Activated CD4-positive, CD25-positive, alpha-beta regulatory T cell treated with anti-CD3 and anti-CD28 coated beads, Interleukin-2, amount 50 U/mL, for 72 hours (primary cell): ENCODE data around the gene RPL28.

ENCODE experiments used
- DNase-seq: peaks from one replicate; pipeline ENCODE4 v3.0.0; 2021

RPL28 gene

DNA sequence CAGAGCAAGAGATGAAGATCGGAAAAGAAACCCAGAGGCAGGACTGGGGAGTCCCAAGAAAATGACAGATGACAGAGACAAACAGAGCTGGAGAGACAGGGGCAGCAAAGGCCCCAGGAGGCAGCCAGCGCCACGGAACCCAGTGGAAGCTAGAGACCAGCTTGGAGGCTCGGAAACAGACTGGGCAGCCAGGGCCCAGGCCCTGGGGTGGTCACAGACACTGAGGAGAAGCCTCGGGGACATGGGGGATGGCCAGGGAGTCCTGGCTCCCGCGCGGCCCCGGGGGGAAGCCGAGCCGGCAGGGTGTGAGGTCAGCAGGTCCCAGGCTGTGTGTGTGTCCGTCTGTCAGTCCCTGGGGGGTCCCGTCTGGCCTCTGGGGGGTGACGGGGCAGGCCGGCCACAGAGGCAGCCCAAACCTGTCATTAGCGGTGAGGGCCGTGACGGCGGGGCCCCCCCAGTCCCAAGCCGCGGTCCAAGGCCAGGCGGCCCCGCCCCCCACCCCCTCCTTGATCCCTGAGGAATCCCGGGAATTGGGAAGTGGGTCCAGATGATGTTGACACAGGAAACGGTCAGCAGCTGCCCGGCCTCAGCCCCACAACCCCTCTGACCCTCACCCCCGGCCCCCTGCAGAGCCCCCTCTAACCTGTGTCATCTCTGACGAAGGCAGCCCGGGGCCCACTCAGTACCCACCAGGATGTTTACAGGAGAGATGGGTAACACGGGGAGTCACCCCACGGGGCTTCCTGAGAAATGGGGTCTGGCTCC is 11.6 kb upstream of the RPL28 start:
- DNase-seq, result no peak

DNA sequence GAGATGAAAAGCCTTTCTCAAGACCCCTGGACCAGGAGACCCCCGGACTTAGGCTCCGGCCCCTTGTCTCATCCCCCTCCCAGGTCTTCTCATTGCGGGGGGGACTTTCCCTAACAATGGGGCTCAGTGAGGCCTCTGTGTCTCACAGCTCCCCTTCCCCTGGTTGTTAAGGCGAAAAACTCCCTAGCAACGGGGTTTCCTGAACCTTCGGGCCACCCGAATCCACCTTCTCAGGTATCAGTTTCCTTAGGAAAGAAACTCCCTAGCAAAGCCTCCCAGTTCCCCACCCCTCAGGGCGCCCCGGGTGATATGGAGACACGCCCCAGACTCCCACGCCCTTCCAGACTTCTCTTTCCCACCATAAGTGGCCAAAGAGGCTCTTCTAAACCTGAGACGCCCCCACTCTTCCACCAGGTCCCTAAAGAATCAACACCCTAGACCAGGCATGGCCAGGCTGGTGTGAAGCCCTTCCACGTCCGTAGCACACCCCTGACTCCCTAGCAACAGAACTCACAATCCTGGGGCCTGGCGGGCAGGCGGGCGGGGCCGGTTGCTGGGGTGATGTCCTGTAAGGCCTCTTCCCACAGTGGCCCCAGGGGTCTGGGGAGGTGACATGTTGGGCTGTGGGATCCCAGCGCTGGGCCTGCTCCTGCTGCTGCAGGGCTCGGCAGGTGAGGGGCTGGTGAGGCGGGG is 9.3 kb upstream of the RPL28 start, which contains the start of gene TMEM190:
Gene TMEM190, plus strand, starts transcription at position 586 of the 693 bp plus-strand sequence. Its CDS starts 28 bp downstream, at position 614.
- no peak for DNase-seq

DNA sequence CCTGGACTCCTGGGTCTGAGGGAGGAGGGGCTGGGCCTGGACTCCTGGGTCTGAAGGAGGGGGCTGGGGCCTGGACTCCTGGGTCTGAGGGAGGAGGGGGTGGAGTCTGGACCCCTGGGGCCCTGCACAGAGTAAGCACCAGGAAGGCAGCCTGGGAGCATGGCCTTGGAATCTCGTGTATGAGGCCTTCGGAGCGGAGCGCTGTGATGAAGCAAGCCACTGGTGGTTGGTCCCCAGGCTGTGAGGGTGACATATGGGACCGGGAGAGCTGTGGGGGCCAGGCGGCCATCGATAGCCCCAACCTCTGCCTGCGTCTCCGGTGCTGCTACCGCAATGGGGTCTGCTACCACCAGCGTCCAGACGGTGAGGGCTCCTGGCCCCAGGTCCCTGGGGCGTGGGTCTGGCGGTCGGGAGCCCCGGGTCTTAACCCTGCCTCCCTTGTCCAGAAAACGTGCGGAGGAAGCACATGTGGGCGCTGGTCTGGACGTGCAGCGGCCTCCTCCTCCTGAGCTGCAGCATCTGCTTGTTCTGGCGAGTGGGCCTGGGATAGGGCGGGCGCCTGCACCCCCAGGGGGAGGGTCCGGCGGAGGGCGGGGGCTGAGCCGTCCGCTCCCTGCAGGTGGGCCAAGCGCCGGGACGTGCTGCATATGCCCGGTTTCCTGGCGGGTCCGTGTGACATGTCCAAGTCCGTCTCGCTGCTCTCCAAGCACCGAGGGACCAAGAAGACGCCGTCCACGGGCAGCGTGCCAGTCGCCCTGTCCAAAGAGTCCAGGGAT is 8.2 kb upstream of the RPL28 start:
- no peak for DNase-seq

DNA sequence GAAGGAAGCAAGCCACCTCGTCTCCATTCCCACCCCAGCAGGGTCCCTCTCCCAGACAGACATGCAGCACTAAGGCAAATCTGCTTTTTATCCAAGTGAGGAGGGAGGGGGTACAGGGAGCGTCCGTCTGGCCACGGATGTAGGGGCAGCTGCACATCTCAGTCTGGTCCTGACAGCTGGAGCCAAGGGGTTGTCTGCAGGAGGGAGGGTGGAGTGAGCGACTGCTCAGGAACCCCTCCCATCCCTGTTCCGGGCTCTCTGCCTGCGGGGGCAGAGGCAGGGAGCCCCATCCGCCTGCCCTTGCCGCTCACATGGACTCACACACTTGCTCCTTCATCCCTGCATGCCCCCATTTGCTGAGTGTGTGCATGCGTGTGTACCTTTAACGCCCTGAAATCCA is 6.6 kb upstream of the RPL28 start:
- DNase-seq, result no peak

DNA sequence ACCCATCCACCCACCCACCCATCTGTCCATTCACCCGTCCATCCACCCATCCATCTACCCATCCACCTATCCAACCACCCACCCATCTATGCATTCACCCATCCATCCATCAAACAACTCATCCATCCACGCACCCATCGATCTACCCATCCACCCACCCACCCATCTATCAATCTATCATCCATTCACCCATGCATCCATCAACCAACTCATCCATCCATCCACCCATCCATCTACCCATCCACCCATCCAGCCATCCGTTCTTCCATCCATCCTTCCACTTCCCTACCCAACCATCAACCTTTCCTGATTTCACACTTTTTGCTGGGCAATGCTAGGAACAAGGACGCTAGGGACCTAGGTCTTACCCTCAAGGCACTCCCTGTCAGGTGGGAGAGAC is 3.7 kb upstream of the RPL28 start:
- no peak for DNase-seq

DNA sequence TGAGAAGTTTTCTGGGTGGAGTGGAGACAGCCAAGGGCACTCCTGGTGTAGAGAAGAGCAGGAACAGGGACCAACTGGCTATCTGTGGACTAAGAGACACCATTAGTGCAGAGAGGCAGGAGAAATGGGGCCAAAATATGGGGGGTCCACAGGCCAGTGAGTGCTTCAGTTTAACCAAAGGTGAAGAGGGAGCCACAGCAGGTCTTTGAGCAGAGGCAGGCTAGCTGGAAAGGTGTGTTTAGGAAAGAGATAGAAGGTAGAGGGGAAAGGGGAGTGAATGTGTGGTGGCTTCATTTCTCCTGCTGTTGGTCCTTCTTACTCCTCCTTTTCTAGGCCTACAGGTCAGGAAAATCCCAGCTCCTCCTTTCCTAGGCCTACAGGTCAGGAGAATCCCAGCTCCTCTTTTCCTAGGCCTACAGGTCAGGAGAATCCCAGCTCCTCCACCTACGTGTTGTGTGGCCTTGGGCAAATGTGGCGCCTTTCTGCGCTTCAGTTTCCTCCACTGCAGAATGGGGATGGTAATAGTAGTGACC is 3.1 kb upstream of the RPL28 start:
- no peak for DNase-seq

DNA sequence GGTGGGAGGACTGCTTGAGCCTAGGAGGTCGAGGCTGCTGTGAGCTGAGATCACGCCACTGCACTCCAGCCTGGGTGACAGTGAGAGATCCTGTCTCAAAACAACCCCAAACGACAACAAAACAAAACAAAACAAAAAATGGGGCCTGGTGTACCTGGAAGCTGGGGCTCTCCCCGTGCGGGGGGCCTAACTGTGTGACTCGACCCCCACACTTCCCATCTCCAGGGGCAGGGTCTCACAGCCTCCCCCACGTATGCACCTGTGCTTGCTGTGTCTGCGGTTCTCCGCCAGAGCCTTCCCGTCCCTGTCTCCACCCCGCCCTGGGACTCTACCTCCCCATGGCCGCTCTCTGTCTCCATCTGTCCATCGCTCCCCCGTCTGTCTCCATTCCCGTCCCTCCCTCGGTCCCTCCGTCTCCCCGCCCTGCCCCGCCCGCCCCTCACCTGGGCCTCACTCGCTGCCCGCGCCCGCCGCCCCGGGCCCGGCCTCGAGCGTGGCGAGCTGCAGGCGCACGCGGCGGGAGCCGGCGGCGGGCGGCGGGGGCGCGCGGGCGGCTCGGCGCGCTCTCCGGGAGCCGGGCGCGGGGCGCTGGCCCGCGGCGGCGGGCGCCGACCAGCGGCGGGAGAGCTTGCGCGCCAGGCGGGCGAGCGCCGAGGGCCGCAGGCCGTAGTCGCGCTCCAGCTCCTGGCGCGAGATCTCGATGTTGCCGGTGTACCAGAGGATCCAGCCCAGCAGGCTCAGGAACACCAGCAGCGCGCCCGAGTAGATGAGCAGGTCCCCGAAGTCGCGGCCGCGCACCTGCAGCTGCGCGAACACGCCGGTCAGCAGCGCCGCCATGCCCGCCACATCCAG is 2.2 kb upstream of the RPL28 start:
- no peak for DNase-seq

DNA sequence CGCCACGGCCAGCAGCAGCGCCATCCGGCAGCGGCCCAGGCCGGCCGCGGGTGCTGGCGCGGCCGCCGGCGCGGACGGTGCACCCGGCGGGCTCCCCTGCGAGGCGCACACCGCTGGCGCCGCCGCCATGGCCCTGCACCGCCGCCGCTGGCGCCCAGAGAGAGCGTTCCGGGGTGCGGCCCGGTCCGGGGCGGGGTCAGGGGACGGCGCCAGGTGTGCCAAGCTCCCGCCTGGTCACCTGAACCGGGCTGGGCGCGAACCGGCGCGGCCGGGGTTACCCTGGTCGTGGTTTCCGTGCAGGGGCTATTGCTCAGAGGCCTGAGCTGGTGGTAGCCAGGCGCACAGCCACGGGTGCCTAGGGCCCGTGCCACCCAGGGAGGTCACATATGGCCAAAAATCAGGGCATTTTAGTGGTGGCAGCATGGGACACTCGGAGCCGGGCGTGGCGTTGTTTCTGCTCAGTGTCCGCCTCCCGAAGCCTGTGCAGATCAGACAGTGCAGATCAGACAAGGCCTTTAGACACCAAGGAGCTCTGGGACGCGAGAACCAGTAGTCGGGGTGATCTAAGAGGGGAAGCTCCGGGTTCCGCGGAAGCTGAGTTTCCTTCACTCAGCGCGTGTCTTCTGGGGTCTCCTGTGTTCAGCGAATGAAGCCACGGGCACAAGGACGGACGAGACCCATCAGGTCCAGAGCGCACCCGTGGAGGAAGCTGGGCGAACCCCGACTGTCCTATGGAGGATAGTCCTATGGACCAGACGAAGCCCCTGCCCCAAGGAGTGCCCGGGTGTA is 1.4 kb upstream of the RPL28 start, which contains the start of gene TMEM238:
Gene TMEM238, minus strand, starts transcription at position 162 of the 789 bp plus-strand sequence. Its CDS starts 33 bp downstream, at position 129.
- DNase-seq, result peak; percentile 68

DNA sequence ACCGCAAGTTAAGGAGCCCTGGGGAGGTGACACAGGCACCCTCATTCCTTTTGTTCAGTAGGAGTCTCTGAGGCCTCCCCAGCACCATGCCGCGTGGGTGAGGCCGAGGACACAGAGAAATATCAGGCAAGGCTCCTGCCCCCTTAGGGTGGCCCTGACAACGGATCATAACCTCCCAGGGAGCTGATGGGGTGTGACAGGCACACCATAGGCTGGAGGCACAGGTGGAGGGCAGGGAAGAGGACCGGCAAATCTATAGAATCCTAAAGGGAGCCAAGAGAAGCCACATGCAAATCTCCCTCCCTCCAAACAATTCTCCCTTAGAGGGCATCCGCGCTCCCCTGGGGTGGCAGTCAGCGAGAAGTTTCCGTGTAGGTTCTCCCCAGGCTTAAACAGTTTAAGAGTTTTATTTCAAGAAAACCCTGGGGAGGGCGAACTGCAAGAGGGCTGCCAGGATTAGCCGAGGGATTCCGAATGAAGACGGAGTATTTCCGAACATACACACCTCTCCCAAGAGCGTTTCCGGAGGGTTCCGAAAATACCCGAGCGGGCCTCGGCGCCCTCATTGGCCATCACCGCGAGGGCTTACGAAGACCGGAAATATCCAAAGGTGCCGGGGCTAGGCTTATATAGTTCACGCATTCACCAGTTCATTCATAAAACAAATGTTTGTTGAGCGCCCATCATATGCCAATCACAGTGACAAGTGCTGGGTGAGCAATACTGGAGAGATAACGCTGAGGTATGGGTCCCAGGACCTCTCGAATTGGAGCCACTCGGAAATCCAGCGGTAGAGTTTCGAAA is 610 bp upstream of the RPL28 start:
- DNase-seq, result peak; percentile 96

DNA sequence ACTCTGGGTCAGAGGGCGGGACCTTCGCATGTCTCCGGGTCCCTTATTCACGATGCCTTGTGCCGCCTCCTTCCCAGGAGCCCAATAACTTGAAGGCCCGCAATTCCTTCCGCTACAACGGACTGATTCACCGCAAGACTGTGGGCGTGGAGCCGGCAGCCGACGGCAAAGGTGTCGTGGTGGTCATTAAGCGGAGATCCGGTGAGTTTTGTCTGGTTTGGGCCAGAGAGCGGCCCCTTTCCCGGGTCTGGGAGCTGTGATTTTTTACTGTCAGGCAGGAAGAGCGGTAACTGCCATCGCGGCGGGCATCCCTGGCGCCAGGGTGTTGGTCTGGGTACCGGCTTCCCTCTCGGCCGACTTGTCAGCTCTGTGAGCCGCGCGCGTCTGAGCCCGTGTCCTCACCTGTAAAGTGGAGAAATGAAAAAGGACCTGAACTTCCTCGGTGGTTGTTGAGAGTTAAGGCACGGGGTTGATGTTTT is 800 bp downstream of the RPL28 start:
- DNase-seq, result no peak

DNA sequence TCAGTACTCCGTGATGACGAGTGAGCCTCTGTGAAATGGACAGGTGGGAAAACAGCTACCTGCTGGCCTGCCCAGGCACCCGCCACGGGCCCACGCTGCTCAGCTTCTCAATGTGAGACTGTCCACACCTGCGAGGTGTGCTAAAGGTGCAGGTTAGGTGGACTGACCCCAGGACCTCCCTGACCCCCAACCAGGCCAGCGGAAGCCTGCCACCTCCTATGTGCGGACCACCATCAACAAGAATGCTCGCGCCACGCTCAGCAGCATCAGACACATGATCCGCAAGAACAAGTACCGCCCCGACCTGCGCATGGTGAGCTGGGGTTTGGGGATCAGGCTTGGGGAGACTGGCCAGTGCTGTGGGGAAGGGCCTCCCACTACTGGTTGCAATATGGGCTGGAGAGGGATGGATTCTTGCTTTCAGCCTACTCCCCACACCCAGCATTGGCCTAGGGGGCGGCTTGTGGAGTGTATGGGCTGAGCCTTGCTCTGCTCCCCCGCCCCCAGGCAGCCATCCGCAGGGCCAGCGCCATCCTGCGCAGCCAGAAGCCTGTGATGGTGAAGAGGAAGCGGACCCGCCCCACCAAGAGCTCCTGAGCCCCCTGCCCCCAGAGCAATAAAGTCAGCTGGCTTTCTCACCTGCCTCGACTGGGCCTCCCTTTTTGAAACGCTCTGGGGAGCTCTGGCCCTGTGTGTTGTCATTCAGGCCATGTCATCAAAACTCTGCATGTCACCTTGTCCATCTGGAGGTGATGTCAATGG is 2.2 kb downstream of the RPL28 start:
- DNase-seq, result no peak

DNA sequence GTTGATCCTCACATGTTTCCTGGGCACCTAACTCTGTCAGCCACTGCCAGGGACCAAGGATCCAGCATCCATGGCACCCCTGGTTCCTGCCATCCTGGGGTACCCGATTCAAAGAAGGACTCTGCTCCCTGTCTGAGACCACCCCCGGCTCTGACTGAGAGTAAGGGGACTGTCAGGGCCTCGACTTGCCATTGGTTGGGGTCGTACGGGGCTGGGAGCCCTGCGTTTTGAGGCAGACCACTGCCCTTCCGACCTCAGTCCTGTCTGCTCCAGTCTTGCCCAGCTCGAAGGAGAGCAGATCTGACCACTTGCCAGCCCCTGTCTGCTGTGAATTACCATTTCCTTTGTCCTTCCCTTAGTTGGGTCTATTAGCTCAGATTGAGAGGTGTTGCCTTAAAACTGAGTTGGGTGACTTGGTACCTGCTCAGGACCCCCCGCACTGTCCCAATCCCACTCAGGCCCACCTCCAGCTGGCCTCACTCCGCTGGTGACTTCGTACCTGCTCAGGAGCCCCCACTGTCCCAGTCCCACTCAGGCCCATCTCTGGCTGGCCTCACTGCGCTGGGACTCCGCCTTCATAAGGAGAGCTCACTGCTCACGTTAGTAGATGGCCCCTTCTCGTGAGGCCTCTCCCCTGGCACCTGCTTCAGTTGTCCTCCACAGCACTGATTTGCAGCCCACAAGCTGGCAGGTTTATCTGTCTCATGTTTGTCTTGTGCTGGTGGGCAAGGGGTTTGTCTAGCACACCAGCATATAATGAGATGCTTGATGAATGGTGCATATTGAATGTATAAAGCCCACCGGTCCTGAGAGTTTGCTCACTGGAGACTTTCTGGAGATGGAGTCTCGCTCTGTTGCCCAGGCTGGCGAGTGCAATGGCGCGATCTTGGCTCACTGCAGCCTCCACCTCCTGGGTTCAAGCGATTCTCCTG is 3.9 kb downstream of the RPL28 start:
- no peak for DNase-seq

DNA sequence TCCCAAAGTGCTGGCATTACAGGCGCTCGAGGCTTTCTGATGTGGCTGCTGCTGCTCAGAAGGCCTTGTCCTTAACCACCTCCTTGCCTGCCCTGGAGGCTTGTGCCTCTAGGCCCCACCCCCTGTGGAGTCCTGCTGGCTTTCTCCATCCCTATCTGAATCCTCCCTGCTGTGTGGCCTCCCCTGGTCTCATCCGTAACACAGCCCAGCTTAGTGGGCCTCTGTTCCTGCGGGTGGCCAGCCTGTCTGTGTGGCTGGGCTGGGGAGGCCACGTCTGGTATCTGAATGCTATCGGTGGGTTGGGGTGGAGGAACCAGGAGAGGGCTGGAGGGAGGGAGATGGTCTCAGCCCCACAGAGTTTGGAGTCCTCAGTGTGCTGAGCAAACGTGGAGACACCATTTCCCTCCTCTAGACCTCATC is 4.7 kb downstream of the RPL28 start:
- DNase-seq, result no peak

DNA sequence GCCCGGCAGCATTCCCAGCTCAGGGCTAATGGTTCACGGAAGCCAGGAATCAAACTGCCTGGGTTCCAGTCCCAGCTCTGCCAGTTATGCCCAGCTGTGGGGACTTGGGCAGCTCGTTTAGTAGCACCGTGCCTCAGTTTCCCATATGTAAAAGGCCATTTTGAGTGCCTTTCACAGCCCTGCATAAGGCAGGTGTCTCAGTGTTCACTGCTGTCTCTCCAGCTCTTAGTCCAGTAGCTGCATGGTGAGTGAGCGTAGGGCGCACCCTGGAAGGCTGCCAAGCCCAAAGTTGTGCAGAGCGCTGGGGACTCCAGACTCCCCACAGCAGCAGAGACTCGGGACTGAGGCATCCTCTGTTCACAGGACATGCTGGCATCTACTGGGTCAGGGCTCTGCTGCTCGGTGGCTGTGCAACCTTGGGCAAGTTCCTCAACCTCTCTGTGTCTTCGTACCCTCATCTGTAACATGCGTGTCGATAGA is 5.5 kb downstream of the RPL28 start:
- no peak for DNase-seq

DNA sequence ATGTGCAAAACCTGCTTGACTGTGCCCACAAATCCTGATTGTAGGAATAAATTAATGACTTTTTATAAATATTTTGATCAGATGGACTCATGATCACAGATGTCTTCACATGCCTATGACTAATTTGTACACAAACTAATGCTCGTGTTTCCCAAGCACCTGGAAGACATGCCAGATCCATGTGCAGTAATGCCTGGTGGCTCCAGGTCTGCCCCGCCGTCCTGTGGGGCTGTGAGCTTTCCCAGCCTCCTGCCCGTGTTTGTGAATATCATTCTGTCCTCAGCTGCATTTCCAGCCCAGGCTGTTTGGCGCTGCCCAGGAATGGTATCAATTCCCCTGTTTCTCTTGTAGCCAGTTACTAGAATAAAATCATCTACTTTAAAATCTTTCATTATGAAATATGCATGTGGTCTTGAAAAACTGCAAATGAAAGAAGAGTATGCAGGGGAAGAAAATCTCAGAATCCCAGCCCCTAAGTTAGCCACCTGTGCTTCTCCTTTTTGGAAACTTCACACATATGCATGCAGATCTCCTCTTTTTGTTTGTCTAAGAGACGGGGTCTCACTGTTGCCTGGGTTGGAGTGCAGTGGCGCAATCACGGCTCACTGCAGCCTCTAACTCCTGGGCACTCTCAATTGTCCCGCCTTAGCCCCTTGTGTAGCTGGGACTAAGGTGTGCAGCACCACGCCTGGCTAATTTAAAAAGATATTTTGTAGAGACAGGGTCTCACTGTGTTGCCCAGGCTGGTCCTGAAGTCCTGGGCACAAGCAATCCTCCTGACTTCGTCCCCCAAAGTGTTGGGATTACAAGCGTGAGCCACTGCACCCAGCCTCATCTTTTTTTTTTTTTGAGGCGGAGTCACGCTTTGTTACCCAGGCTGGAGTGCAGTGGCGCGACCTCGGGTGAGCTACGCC is 6.2 kb downstream of the RPL28 start:
- DNase-seq, result no peak

DNA sequence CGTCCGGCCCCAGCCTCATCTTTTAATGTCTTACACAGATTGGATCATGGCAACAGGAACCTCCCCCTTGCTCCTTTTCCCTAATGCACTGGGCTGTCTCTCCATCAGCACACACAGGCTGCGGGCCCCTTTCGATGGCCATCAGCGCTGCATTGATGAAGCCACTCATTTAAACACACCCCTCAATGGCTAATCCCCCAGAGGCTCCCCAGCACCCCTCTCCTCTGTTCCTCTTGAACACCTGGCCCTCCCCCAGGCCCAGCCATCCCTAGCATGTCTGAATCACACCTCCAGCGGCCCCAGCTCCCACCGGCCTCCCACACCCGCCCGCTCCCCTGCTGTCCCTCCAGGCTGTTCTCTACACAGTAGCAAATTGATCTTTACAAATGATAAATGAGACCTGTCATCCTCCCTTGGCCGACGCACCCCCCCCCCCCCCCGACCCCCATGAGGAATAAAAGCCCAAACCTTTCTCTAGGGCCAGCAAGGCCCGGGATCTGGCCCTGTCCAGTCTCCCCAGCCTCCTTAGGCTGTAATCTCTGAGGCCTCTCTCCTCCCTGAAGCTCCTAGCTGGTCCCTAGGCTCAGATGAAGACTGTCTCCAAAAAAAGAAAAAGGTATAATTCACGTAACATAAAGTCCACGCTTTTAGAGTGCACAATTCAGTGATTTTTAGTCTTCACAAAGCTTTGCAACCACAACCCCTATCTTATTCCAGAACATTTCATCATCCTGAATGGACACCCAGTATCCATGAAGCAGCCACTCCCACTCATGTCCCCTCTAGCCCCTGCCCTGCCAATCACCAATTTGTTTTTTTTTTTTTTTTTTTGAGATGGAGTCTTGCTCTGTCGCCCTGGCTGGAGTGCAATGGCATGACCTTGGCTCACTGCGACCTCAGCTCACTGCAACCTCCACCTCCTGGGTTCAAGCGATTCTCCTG is 7.4 kb downstream of the RPL28 start:
- no peak for DNase-seq
